GM18526 (cell line): Measurements from ENCODE around the gene HDAC9.

Experiments used
- POLR2A ChIP-seq: IDR thresholded peaks from 3 replicates; pipeline ENCODE4 v1.6.1; 2011; ENCODE audit not compliant: insufficient read length; ENCODE audit errors: extremely low read depth

Gene HDAC9

GRCh38 chr7:18553605-18554003 is 58.1 kb downstream of the HDAC9 start:
- TF ChIP-seq POLR2A, result no peak

- no peak for TF ChIP-seq POLR2A
Observed at GRCh38 chr7:18555120-18555519, 59.6 kb downstream of the HDAC9 start.

GRCh38 chr7:18555968-18556367 is 60.4 kb downstream of the HDAC9 start:
- no peak for TF ChIP-seq POLR2A

GRCh38 chr7:18558503-18558902 is 63.0 kb downstream of the HDAC9 start:
- TF ChIP-seq POLR2A, result no peak

GRCh38 chr7:18558910-18559309 is 63.4 kb downstream of the HDAC9 start:
- TF ChIP-seq POLR2A, result no peak

GRCh38 chr7:18559756-18560155 is 64.2 kb downstream of the HDAC9 start:
- no peak for TF ChIP-seq POLR2A

- TF ChIP-seq POLR2A, result no peak
Observed at GRCh38 chr7:18564779-18565178, 69.2 kb downstream of the HDAC9 start.

GRCh38 chr7:18565337-18565736 is 69.8 kb downstream of the HDAC9 start:
- TF ChIP-seq POLR2A, result no peak

- no peak for TF ChIP-seq POLR2A
Observed at GRCh38 chr7:18566205-18566604, 70.7 kb downstream of the HDAC9 start.

- TF ChIP-seq POLR2A, result no peak
Observed at GRCh38 chr7:18566829-18567228, 71.3 kb downstream of the HDAC9 start.

GRCh38 chr7:18570441-18570840 is 74.9 kb downstream of the HDAC9 start:
- TF ChIP-seq POLR2A, result no peak

- no peak for TF ChIP-seq POLR2A
Observed at GRCh38 chr7:18570890-18571478, 75.4 kb downstream of the HDAC9 start.

GRCh38 chr7:18572154-18572553 is 76.6 kb downstream of the HDAC9 start:
- no peak for TF ChIP-seq POLR2A

- TF ChIP-seq POLR2A, result no peak
Observed at GRCh38 chr7:18572885-18573284, 77.3 kb downstream of the HDAC9 start.

- TF ChIP-seq POLR2A, result no peak
Observed at GRCh38 chr7:18573410-18574234, 78.1 kb downstream of the HDAC9 start.

GRCh38 chr7:18574235-18574540 is 78.6 kb downstream of the HDAC9 start:
- TF ChIP-seq POLR2A, result no peak

GRCh38 chr7:18574676-18575075 is 79.1 kb downstream of the HDAC9 start:
- TF ChIP-seq POLR2A, result no peak
